GM04503 (cell line): ENCODE results near the gene PRSS21.

Experiments used
- DNase-seq: peaks from one replicate; pipeline ENCODE4 v3.0.0-alpha.2; 2012; ENCODE audit warnings: low read depth

The PRSS21 gene

GRCh38 chr16:2806286-2806685 is 10.8 kb upstream of the PRSS21 start:
- DNase-seq, result no peak

GRCh38 chr16:2808181-2808580 is 8.9 kb upstream of the PRSS21 start:
- no peak for DNase-seq

GRCh38 chr16:2809149-2809760 is 7.8 kb upstream of the PRSS21 start:
- no peak for DNase-seq

- DNase-seq, result no peak
Observed at GRCh38 chr16:2810651-2811050, 6.4 kb upstream of the PRSS21 start.

- no peak for DNase-seq
Observed at GRCh38 chr16:2811703-2812471, 5.2 kb upstream of the PRSS21 start.

GRCh38 chr16:2813771-2814221 is 3.2 kb upstream of the PRSS21 start:
- no peak for DNase-seq

GRCh38 chr16:2814551-2815298 is 2.3 kb upstream of the PRSS21 start:
- DNase-seq, result no peak

GRCh38 chr16:2815299-2815771 is 1.7 kb upstream of the PRSS21 start:
- DNase-seq, result no peak

- DNase-seq, result no peak
Observed at GRCh38 chr16:2817340-2818271, 569 bp downstream of the PRSS21 start.

- no peak for DNase-seq
Observed at GRCh38 chr16:2818272-2818876, 1.3 kb downstream of the PRSS21 start.

- DNase-seq, result no peak
Observed at GRCh38 chr16:2819179-2819938, 2.3 kb downstream of the PRSS21 start.

- DNase-seq, result no peak
Observed at GRCh38 chr16:2819939-2820835, 3.1 kb downstream of the PRSS21 start.

- no peak for DNase-seq
Observed at GRCh38 chr16:2820836-2821486, 3.9 kb downstream of the PRSS21 start.

- no peak for DNase-seq
Observed at GRCh38 chr16:2821487-2822157, 4.6 kb downstream of the PRSS21 start.

- DNase-seq, result no peak
Observed at GRCh38 chr16:2822158-2822495, 5.1 kb downstream of the PRSS21 start.

- no peak for DNase-seq
Observed at GRCh38 chr16:2822496-2822895, 5.5 kb downstream of the PRSS21 start.

GRCh38 chr16:2824626-2825025 is 7.6 kb downstream of the PRSS21 start:
- DNase-seq, result no peak

GRCh38 chr16:2825049-2825742 is 8.2 kb downstream of the PRSS21 start:
- no peak for DNase-seq
